Measurements from ENCODE around the gene SYT6.

DNA sequence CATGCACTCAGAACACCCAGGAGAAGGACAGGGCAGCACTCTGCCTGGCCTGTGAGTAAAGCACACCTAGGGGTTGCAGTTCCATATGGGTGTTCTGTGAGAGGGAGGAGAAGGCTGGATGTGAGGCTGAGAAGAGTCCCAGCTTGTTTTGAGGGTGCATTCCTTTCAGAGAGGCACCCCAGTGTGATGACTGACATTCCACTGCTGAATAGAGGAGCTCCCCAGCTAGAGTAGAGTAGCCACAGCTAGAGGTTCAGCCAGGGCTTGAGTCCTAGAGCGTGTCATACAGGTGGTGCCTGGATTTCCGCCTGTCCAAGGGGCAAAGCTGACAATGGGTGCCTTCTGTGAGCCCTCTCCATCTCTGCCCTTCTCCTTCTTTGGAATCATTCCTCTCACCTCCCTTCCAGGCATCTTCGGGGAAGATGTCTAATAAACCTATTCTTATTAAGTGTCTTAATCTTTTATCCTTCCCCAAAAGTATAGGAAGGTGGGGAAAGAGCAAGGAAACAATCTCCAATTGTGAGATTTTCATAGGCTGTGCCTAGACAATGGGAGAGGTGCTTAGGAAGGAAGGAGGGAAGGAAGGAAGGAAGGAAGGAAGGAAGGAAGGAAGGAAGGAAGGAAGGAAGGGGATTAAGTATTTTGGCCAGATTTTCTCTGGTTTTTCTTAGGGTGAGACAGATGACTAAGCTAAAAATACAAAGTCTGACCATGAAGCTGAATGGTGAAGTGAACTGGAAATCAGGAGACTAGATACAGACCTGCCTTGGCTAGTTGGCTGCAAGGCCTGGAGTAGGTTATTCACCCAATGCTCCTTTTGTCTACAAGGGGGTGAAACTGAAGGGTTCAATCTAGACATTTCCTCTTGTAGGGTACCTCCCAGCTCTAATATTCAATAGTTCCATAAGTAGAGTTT is 43.6 kb upstream of the SYT6 start:
- TF ChIP-seq, protein P1, sequence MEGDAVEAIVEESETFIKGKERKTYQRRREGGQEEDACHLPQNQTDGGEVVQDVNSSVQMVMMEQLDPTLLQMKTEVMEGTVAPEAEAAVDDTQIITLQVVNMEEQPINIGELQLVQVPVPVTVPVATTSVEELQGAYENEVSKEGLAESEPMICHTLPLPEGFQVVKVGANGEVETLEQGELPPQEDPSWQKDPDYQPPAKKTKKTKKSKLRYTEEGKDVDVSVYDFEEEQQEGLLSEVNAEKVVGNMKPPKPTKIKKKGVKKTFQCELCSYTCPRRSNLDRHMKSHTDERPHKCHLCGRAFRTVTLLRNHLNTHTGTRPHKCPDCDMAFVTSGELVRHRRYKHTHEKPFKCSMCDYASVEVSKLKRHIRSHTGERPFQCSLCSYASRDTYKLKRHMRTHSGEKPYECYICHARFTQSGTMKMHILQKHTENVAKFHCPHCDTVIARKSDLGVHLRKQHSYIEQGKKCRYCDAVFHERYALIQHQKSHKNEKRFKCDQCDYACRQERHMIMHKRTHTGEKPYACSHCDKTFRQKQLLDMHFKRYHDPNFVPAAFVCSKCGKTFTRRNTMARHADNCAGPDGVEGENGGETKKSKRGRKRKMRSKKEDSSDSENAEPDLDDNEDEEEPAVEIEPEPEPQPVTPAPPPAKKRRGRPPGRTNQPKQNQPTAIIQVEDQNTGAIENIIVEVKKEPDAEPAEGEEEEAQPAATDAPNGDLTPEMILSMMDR (IDR thresholded peaks at IDR 0.05), result no peak
- no peak for TF ChIP-seq POLR2A (IDR thresholded peaks at IDR 0.05)
